PFSK-1 (cell line): ENCODE results near the gene OR2Y1.

ENCODE experiments used
- POLR2AphosphoS5 ChIP-seq: IDR thresholded peaks from 2 replicates; pipeline ENCODE4 v1.6.1; 2012; ENCODE audit warnings: low read depth, mild to moderate bottlenecking, control low read depth, low read length, moderate library complexity
- SIN3A ChIP-seq: IDR thresholded peaks from 2 replicates; pipeline ENCODE4 v1.6.1; 2012; ENCODE audit warnings: mild to moderate bottlenecking, low read length, moderate library complexity, borderline replicate concordance; ENCODE audit not compliant: insufficient read depth
- TAF1 ChIP-seq: IDR thresholded peaks from 2 replicates; pipeline ENCODE4 v1.6.1; 2012; ENCODE audit warnings: low read length, control low read depth, borderline replicate concordance; ENCODE audit not compliant: insufficient read depth
- TF ChIP-seq, protein P1 (sequence below), 2 experiments: IDR thresholded peaks; 2 replicates each; pipeline versions ENCODE4 v1.6.1 to v1.8.0; 2011 to 2012; ENCODE audit warnings: low read depth in 2 of 2, low read length in 2 of 2, control low read depth in 1 of 2, inconsistent platforms in 1 of 2, mild to moderate bottlenecking in 1 of 2, moderate library complexity in 1 of 2; ENCODE audit not compliant: insufficient read depth in 1 of 2

DNA sequence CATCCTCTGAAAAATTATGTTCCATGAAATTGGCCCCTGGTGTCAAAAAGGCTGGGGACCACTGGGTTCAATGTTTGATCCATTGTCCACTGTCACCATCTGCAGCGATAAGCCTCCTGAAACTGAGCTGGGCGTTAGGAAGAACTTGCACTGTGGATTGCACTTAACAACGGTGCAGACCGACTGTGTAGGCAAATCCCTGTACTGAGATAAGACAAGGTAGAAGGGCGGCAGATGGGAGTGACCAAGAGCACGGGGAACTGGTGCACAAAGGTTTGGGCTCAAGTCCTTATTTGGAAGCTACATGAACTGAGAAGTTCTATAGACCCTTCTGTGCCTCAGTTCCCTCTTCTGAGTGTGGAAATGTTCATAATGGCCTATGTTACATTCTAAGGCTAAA is 48.8 kb downstream of the OR2Y1 start:
- TF ChIP-seq, protein P1, sequence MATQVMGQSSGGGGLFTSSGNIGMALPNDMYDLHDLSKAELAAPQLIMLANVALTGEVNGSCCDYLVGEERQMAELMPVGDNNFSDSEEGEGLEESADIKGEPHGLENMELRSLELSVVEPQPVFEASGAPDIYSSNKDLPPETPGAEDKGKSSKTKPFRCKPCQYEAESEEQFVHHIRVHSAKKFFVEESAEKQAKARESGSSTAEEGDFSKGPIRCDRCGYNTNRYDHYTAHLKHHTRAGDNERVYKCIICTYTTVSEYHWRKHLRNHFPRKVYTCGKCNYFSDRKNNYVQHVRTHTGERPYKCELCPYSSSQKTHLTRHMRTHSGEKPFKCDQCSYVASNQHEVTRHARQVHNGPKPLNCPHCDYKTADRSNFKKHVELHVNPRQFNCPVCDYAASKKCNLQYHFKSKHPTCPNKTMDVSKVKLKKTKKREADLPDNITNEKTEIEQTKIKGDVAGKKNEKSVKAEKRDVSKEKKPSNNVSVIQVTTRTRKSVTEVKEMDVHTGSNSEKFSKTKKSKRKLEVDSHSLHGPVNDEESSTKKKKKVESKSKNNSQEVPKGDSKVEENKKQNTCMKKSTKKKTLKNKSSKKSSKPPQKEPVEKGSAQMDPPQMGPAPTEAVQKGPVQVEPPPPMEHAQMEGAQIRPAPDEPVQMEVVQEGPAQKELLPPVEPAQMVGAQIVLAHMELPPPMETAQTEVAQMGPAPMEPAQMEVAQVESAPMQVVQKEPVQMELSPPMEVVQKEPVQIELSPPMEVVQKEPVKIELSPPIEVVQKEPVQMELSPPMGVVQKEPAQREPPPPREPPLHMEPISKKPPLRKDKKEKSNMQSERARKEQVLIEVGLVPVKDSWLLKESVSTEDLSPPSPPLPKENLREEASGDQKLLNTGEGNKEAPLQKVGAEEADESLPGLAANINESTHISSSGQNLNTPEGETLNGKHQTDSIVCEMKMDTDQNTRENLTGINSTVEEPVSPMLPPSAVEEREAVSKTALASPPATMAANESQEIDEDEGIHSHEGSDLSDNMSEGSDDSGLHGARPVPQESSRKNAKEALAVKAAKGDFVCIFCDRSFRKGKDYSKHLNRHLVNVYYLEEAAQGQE (IDR thresholded peaks at IDR 0.05; ENCODE audit: insufficient read depth in 1 of 2, low read depth in 2 of 2, low read length in 2 of 2) = no peak
- TF ChIP-seq POLR2AphosphoS5 = no peak
- no peak for TF ChIP-seq TAF1
- TF ChIP-seq SIN3A = no peak
